ENCODE results near the gene CNIH3. TPM values are rescaled to one million over a fixed set of nuclear protein-coding genes. Genes with fewer than 3 reads are reported as not detected.

CNIH3 gene
- total RNA-seq, 1 experiment from 2014 or later: 3.7 TPM

DNA sequence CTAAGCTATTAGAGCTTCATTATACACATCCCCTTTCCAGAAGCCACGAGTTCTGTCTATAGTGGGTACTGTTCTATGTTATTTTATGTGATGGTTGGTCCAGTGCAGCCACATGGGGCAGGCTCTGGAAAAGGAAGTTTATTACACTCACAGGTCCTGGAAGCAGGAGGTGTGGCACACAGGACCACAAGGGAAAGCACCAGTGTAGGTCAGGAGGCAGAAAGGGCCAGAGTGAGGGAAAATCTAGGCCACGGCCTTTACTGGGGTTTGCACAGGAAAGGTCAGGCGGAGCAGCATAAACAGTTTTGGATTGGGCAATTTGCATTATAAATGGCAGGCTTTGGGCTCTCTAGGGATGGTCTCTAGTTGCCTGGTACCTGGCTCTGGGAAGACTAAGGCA, 21.8 kb upstream of the CNIH3 start:
- H3K36me3 ChIP-seq (ENCODE audit: control insufficient read depth, insufficient read depth, low read length): no peaks in the 10 kb centered on the region
- ChIA-PET CTCF (no interaction called here), POLR2A (no interaction called here)
- H3K27me3 ChIP-seq (ENCODE audit: control insufficient read depth, insufficient read depth, low read length): no peaks in the 10 kb centered on the region
- no peaks in the 10 kb centered on the region for H3K9me3 ChIP-seq (ENCODE audit: control insufficient read depth, insufficient read depth, low read depth, low read length)
- BruUV-seq (replicated peaks): no TSS peak
- in situ Hi-C loops (cut with HindIII; ENCODE audit: low pct_unique_long_range_greater_than_20kb, low sequenced_read_pairs) (no loop called here), intact Hi-C loops (cut with micrococcal nuclease; ENCODE audit: unreplicated experiment) (no loop called here)
- no peak overlapping the region for H3K4me3 ChIP-seq (ENCODE audit: low read depth in 2 of 2, low read length in 2 of 2)
- no peak for ATAC-seq
- no peak overlapping the region for H3K27ac ChIP-seq (ENCODE audit: low read length)
- no peak for DNase-seq (ENCODE audit: low read depth, low spot score)
- H3K4me1 ChIP-seq (ENCODE audit: control insufficient read depth, insufficient read depth, low read length): no peaks in the 10 kb centered on the region
- TF ChIP-seq SIN3A (IDR thresholded peaks at IDR 0.05; ENCODE audit: borderline replicate concordance, insufficient read depth, low read depth, low read length): no peak

DNA sequence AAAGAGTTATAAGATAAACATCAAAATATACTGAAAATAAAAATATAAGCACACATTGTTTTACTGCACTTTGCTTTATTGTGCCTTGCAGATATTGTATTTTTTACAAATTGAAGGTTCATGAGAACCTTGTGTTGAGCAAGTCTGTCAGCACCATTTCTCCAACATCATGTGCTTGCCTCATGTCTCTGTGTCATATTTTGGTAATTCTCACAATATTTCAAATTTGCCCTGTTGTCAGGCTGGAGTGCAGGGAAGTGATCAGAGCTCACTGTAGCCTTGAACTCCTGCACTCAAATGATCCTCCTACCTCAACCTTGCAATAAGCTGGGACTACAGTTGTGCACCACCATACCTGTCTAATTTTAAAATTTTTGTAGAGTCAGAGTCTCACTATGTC, 21.3 kb upstream of the CNIH3 start:
- no peaks in the 10 kb centered on the region for H3K9me3 ChIP-seq (ENCODE audit: control insufficient read depth, insufficient read depth, low read depth, low read length)
- ChIA-PET POLR2A (no interaction called here), CTCF (no interaction called here)
- BruUV-seq (replicated peaks): no TSS peak
- H3K27ac ChIP-seq (ENCODE audit: low read length): no peak overlapping the region
- intact Hi-C loops (cut with micrococcal nuclease; ENCODE audit: unreplicated experiment) (no loop called here), in situ Hi-C loops (cut with HindIII; ENCODE audit: low pct_unique_long_range_greater_than_20kb, low sequenced_read_pairs) (no loop called here)
- no peaks in the 10 kb centered on the region for H3K36me3 ChIP-seq (ENCODE audit: control insufficient read depth, insufficient read depth, low read length)
- no peak overlapping the region for H3K4me3 ChIP-seq (ENCODE audit: low read depth in 2 of 2, low read length in 2 of 2)
- H3K27me3 ChIP-seq (ENCODE audit: control insufficient read depth, insufficient read depth, low read length): no peaks in the 10 kb centered on the region
- no peak for DNase-seq (ENCODE audit: low read depth, low spot score)
- no peak for ATAC-seq
- no peak for TF ChIP-seq TCF7L2 (IDR thresholded peaks at IDR 0.05; ENCODE audit: low read depth, low read length)
- no peak for TF ChIP-seq POLR2AphosphoS5 (IDR thresholded peaks at IDR 0.05; ENCODE audit: low read depth, low read length)
- TF ChIP-seq, protein P1, sequence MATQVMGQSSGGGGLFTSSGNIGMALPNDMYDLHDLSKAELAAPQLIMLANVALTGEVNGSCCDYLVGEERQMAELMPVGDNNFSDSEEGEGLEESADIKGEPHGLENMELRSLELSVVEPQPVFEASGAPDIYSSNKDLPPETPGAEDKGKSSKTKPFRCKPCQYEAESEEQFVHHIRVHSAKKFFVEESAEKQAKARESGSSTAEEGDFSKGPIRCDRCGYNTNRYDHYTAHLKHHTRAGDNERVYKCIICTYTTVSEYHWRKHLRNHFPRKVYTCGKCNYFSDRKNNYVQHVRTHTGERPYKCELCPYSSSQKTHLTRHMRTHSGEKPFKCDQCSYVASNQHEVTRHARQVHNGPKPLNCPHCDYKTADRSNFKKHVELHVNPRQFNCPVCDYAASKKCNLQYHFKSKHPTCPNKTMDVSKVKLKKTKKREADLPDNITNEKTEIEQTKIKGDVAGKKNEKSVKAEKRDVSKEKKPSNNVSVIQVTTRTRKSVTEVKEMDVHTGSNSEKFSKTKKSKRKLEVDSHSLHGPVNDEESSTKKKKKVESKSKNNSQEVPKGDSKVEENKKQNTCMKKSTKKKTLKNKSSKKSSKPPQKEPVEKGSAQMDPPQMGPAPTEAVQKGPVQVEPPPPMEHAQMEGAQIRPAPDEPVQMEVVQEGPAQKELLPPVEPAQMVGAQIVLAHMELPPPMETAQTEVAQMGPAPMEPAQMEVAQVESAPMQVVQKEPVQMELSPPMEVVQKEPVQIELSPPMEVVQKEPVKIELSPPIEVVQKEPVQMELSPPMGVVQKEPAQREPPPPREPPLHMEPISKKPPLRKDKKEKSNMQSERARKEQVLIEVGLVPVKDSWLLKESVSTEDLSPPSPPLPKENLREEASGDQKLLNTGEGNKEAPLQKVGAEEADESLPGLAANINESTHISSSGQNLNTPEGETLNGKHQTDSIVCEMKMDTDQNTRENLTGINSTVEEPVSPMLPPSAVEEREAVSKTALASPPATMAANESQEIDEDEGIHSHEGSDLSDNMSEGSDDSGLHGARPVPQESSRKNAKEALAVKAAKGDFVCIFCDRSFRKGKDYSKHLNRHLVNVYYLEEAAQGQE (IDR thresholded peaks at IDR 0.05; ENCODE audit: insufficient read depth in 1 of 2, low read depth in 2 of 2, low read length in 1 of 2): no peak
- TF ChIP-seq SIN3A (IDR thresholded peaks at IDR 0.05; ENCODE audit: borderline replicate concordance, insufficient read depth, low read depth, low read length): no peak
- TF ChIP-seq, protein P2, sequence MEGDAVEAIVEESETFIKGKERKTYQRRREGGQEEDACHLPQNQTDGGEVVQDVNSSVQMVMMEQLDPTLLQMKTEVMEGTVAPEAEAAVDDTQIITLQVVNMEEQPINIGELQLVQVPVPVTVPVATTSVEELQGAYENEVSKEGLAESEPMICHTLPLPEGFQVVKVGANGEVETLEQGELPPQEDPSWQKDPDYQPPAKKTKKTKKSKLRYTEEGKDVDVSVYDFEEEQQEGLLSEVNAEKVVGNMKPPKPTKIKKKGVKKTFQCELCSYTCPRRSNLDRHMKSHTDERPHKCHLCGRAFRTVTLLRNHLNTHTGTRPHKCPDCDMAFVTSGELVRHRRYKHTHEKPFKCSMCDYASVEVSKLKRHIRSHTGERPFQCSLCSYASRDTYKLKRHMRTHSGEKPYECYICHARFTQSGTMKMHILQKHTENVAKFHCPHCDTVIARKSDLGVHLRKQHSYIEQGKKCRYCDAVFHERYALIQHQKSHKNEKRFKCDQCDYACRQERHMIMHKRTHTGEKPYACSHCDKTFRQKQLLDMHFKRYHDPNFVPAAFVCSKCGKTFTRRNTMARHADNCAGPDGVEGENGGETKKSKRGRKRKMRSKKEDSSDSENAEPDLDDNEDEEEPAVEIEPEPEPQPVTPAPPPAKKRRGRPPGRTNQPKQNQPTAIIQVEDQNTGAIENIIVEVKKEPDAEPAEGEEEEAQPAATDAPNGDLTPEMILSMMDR (IDR thresholded peaks at IDR 0.05): no peak
- no peaks in the 10 kb centered on the region for H3K4me1 ChIP-seq (ENCODE audit: control insufficient read depth, insufficient read depth, low read length)

DNA sequence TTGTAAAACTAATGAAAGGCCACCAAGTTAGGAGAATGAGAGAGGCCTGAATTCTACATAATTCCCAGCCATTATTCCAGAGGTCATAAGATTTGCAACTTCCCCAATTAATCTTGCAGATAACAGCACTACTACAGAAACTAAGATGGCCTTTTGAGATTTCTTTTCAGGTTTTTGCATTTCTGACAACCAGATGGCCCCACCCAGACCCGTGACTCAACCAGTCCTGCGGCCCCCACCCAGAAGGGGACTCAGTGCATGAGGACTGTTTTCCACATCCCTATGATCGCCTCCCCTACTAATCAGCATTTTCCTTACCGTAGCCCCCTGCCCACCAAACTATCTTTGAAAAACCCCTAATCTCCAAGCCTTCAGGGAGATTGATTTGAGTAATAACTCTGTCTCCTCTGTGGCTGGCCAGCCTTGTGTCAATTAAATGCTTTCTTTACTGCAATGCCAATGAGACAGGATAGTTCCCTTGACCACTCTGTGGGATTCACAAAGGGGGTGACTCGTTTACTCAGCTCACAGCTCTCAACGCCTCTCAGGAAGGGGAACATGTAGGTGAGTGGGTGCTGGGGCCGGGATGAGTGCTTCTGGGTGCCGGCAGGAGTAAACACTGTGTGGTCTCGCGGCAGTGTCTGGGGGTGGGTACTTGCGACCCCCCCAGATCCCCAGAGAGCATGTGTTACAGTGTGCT, 10.5 kb upstream of the CNIH3 start:
- CTCF ChIA-PET: no interaction called here
- in situ Hi-C loops (cut with HindIII; ENCODE audit: low pct_unique_long_range_greater_than_20kb, low sequenced_read_pairs): no loop called here
- H3K36me3 ChIP-seq (ENCODE audit: control insufficient read depth, insufficient read depth, low read length): no peaks in the 10 kb centered on the region; the same call in 1 of the 2 replicates
- H3K4me3 ChIP-seq (ENCODE audit: low read depth in 2 of 2, low read length in 2 of 2): no peak overlapping the region
- ATAC-seq (no peak), DNase-seq (ENCODE audit: low read depth, low spot score) (no peak)
- POLR2A ChIA-PET: no interaction called here
- TF ChIP-seq SIN3A (IDR thresholded peaks at IDR 0.05; ENCODE audit: borderline replicate concordance, insufficient read depth, low read depth, low read length) (no peak), POLR2AphosphoS5 (IDR thresholded peaks at IDR 0.05; ENCODE audit: low read depth, low read length) (no peak), TCF7L2 (IDR thresholded peaks at IDR 0.05; ENCODE audit: low read depth, low read length) (no peak)
- TF ChIP-seq, protein P2 (IDR thresholded peaks at IDR 0.05): no peak
- TF ChIP-seq, protein P1 (IDR thresholded peaks at IDR 0.05; ENCODE audit: insufficient read depth in 1 of 2, low read depth in 2 of 2, low read length in 1 of 2): no peak
- no peaks in the 10 kb centered on the region for H3K9me3 ChIP-seq (ENCODE audit: control insufficient read depth, insufficient read depth, low read depth, low read length)
- no peak overlapping the region for H3K27ac ChIP-seq (ENCODE audit: low read length)
- H3K27me3 ChIP-seq (ENCODE audit: control insufficient read depth, insufficient read depth, low read length): no peaks in the 10 kb centered on the region; the same call in 1 of the 2 replicates
- no TSS peak for BruUV-seq (replicated peaks)
- no peaks in the 10 kb centered on the region for H3K4me1 ChIP-seq (ENCODE audit: control insufficient read depth, insufficient read depth, low read length)
- intact Hi-C loops (cut with micrococcal nuclease; ENCODE audit: unreplicated experiment): no loop called here
